H1 (cell line): ENCODE measurements around the gene ACAP3. TPM values are rescaled to one million over a fixed set of nuclear protein-coding genes. Genes with fewer than 3 reads are reported as not detected.

Experiments
- BACH1 ChIP-seq: IDR thresholded peaks from 2 replicates; pipeline ENCODE4 v1.6.1; 2012; ENCODE audit warnings: low read length, improper control_type of control experiment
- CBX5 ChIP-seq: fragments of 300-800, 300-1000 bp; sonication (generic); IDR thresholded peaks from 2 replicates; pipeline ENCODE4 v1.7.1; 2016; ENCODE audit warnings: antibody characterized with exemption, low read length, low read depth
- CBX8 ChIP-seq: fragments of 300-800, 300-1000 bp; sonication (generic); IDR thresholded peaks from 2 replicates; pipeline ENCODE4 v1.7.1; 2016; ENCODE audit warnings: low read depth, low read length, borderline replicate concordance
- CREB1 ChIP-seq: IDR thresholded peaks from 2 replicates; pipeline ENCODE4 v1.6.1; 2012; ENCODE audit warnings: inconsistent platforms
- EP300 ChIP-seq, 2 experiments: IDR thresholded peaks; 1 replicate in 1 of 2; 2 replicates in 1 of 2; pipeline ENCODE4 v1.6.1; 2011 to 2012; ENCODE audit warnings: low read depth in 2 of 2, low read length in 2 of 2, mild to moderate bottlenecking in 2 of 2, borderline replicate concordance in 1 of 2, inconsistent platforms in 1 of 2, moderate library complexity in 1 of 2
- EZH2 ChIP-seq: fragments of 200-600 bp; sonication (generic); IDR thresholded peaks from 2 replicates; pipeline ENCODE4 v1.7.1; 2012; ENCODE audit warnings: low read depth, mild to moderate bottlenecking, moderate library complexity, low read length, inconsistent platforms; ENCODE audit not compliant: severe bottlenecking
- HDAC2 ChIP-seq, 2 experiments: fragments of 300-600 bp in 1 of 2; sonication (generic) in 1 of 2; IDR thresholded peaks; 2 replicates each; pipeline ENCODE4 v1.6.1; 2011 to 2012; ENCODE audit warnings: low read depth in 2 of 2, low read length in 2 of 2, mild to moderate bottlenecking in 2 of 2, moderate library complexity in 2 of 2, borderline replicate concordance in 1 of 2, inconsistent platforms in 1 of 2
- KDM1A ChIP-seq: fragments of 200-600, 300-600 bp; sonication (generic); IDR thresholded peaks from 2 replicates; pipeline ENCODE4 v1.7.1; 2016; ENCODE audit warnings: mild to moderate bottlenecking, low read length, borderline replicate concordance
- MAFK ChIP-seq: IDR thresholded peaks from 2 replicates; pipeline ENCODE4 v1.6.1; 2012; ENCODE audit warnings: low read depth, mild to moderate bottlenecking, improper control_type of control experiment, low read length
- MAX ChIP-seq: IDR thresholded peaks from 2 replicates; pipeline ENCODE4 v1.6.1; 2012; ENCODE audit warnings: inconsistent platforms
- NANOG ChIP-seq: IDR thresholded peaks from 2 replicates; pipeline ENCODE4 v1.6.1; 2011; ENCODE audit warnings: low read length, low read depth, mild to moderate bottlenecking, inconsistent platforms; ENCODE audit not compliant: insufficient read depth, poor library complexity, severe bottlenecking
- NRF1 ChIP-seq: IDR thresholded peaks from 2 replicates; pipeline ENCODE4 v1.6.1; 2011; ENCODE audit warnings: mild to moderate bottlenecking, low read depth, low read length, improper control_type of control experiment
- PHF8 ChIP-seq: fragments of 200-600 bp; sonication (generic); conservative IDR thresholded peaks from 2 replicates; pipeline ENCODE4 v1.7.1; 2012; ENCODE audit warnings: low read depth, mild to moderate bottlenecking, inconsistent platforms, low read length, moderate library complexity
- POLR2A ChIP-seq, 2 experiments: IDR thresholded peaks; 1 replicate in 1 of 2; 2 replicates in 1 of 2; pipeline ENCODE4 v1.6.1; 2011; ENCODE audit warnings: low read depth in 2 of 2, low read length in 2 of 2, mild to moderate bottlenecking in 2 of 2; ENCODE audit errors: control extremely low read depth in 1 of 2
- POU5F1 ChIP-seq: IDR thresholded peaks from 2 replicates; pipeline ENCODE4 v1.6.1; 2011; ENCODE audit warnings: low read depth, mild to moderate bottlenecking, low read length, moderate library complexity
- RXRA ChIP-seq: IDR thresholded peaks from 2 replicates; pipeline ENCODE4 v1.6.1; 2011; ENCODE audit warnings: low read depth, mild to moderate bottlenecking, low read length, moderate library complexity; ENCODE audit not compliant: insufficient read depth
- SIRT6 ChIP-seq: IDR thresholded peaks from one replicate; pipeline ENCODE4 v1.7.1; 2012; ENCODE audit warnings: low read length, inconsistent platforms
- SP1 ChIP-seq: IDR thresholded peaks from 2 replicates; pipeline ENCODE4 v1.6.1; 2011; ENCODE audit warnings: low read depth, low read length
- SP4 ChIP-seq: IDR thresholded peaks from 2 replicates; pipeline ENCODE4 v1.6.1; 2012; ENCODE audit warnings: low read length, inconsistent platforms
- SUZ12 ChIP-seq: fragments of 200-600 bp; sonication (generic); IDR thresholded peaks from 2 replicates; pipeline ENCODE4 v1.6.1; 2012; ENCODE audit warnings: mild to moderate bottlenecking, inconsistent platforms, low read length, moderate library complexity, mixed read lengths
- TAF1 ChIP-seq: IDR thresholded peaks from 2 replicates; pipeline ENCODE4 v1.6.1; 2011; ENCODE audit warnings: mild to moderate bottlenecking, low read depth, low read length
- TBP ChIP-seq: IDR thresholded peaks from 2 replicates; pipeline ENCODE4 v1.6.1; 2011; ENCODE audit warnings: low read depth, low read length, improper control_type of control experiment
- TCF12 ChIP-seq: IDR thresholded peaks from 2 replicates; pipeline ENCODE4 v1.6.1; 2011; ENCODE audit warnings: low read depth, mild to moderate bottlenecking, low read length
- USF2 ChIP-seq: IDR thresholded peaks from 2 replicates; pipeline ENCODE4 v1.6.1; 2011; ENCODE audit warnings: low read length, improper control_type of control experiment
- polyA plus RNA-seq, 7 experiments: library from polyadenylated mRNA; depleted of rRNA in 3 of 7; stranded (reverse) in 5 of 7; unstranded in 2 of 7; fragments of >200 nt in 5 of 7; fragments of 200-250 nt in 2 of 7; gene quantifications; 1 replicate in 5 of 7; 2 replicates in 1 of 7; 4 replicates in 1 of 7; pipeline versions ENCODE4 v1.2.1 to v1.2.3, GENCODE V29; 2011 to 2013; ENCODE audit warnings: missing spikeins in 2 of 7, mixed read lengths in 2 of 7
- total RNA-seq: library from RNA; stranded (reverse); fragmentation: NEBNext Ultra II Directional; extraction: Animal tissue kit (Norgen Biotek cat#: 25700); gene quantifications from 2 replicates; pipeline ENCODE4 v1.2.1, GENCODE V29; 2021

The ACAP3 gene
- total and polyA plus RNA-seq, 2 of the 8 experiments (the other 6 are each of a cell fraction or from before 2014, with no cell fraction given), result 14.8 to 28.3 TPM

- TF ChIP-seq BACH1 (no peak), HDAC2 (IDR thresholded peaks at IDR 0.05; ENCODE audit: borderline replicate concordance in 1 of 2, low read depth in 2 of 2, low read length in 2 of 2) (peak; percentile 99 to 100), CBX5 (no peak), NANOG (peak; percentile 35), KDM1A (no peak), EP300 (IDR thresholded peaks at IDR 0.05; ENCODE audit: borderline replicate concordance in 1 of 2, low read depth in 2 of 2, low read length in 2 of 2) (no peak; a peak in 1 of 3 replicates), SIRT6 (no peak), POU5F1 (no peak), TBP (no peak; the same call in 1 of the 2 replicates), EZH2 (no peak), TAF1 (no peak), MAX (peak; percentile 91), NRF1 (no peak), MAFK (no peak), SP1 (peak; percentile 48; the same call in 1 of the 2 replicates), PHF8 (no peak), SP4 (0 out of 2 replicates have a peak, but pooled peaks have one; percentile 65), POLR2A (IDR thresholded peaks at IDR 0.05; ENCODE audit: control extremely low read depth in 1 of 2, low read depth in 2 of 2, low read length in 2 of 2) (no peak), SUZ12 (no peak), USF2 (no peak), CBX8 (no peak), TCF12 (0 out of 2 replicates have a peak, but pooled peaks have one; percentile 39), CREB1 (peak; percentile 67), RXRA (no peak)
These were observed 27.1 kb upstream of the ACAP3 start (continued) for GRCh38 chr1:1334835-1335234.
